Coronary artery (tissue), 2 donors: ENCODE measurements around the gene HOXD12.

Experiments
- DNase-seq: peaks from one replicate; pipeline ENCODE4 v3.0.0-alpha.2; 2017; ENCODE audit warnings: low spot score
- H3K27ac ChIP-seq, 2 donors: fragments of 200-600 bp; sonication (generic); one replicate each; pipeline ENCODE4 v1.5.1; 2016 to 2019
- H3K4me3 ChIP-seq: fragments of 200-600 bp; sonication (generic); 2 replicates; pipeline ENCODE4 v1.5.1; 2016; ENCODE audit warnings: mild to moderate bottlenecking, moderate library complexity
- TF ChIP-seq, protein P1 (sequence below): fragments of 200-600 bp; sonication (generic); IDR thresholded peaks from one replicate; pipeline ENCODE4 v1.5.1; 2019; ENCODE audit warnings: antibody characterized with exemption

The HOXD12 gene

GRCh38 chr2:176095421-176095820, 4.2 kb upstream of the HOXD12 start:
- TF ChIP-seq, protein P1, sequence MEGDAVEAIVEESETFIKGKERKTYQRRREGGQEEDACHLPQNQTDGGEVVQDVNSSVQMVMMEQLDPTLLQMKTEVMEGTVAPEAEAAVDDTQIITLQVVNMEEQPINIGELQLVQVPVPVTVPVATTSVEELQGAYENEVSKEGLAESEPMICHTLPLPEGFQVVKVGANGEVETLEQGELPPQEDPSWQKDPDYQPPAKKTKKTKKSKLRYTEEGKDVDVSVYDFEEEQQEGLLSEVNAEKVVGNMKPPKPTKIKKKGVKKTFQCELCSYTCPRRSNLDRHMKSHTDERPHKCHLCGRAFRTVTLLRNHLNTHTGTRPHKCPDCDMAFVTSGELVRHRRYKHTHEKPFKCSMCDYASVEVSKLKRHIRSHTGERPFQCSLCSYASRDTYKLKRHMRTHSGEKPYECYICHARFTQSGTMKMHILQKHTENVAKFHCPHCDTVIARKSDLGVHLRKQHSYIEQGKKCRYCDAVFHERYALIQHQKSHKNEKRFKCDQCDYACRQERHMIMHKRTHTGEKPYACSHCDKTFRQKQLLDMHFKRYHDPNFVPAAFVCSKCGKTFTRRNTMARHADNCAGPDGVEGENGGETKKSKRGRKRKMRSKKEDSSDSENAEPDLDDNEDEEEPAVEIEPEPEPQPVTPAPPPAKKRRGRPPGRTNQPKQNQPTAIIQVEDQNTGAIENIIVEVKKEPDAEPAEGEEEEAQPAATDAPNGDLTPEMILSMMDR, result no peak
- Histone ChIP-seq H3K27ac (no peak overlapping the region), H3K4me3 (no peak overlapping the region)
- no peak for DNase-seq

DNA sequence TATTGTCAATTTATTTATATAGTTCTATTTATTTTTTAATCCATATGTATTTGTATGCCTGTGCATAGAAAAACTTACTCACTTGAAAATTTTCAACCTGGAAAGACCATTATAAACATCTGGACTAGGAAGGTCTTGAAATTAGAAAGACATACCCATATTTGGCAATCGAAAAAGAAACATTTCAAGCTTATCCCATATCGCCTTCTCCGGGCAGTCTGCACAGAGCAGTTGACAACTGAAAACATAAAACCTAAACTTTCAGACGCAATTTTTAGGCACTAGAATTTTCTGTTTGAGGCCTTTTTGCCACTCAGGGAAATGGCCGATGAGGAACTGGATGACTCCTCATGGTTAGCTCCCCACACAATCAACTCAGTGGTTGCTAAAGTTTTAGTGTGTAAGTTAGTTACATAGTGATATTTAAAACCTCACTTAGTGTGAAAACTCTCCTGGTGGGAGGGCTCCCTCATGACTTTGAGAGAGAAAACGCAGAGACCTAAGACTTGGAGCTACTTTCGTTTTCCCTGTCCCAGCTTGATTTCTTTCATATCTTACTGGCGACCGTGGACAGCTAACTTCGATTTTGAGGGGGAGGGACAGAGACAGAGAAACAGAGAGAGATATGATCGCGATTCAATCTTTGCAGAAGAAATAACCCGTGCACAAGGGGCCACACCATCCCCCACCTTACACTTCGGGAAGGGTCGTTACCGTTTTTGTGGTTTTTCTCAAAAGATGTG, 3.2 kb upstream of the HOXD12 start:
- Histone ChIP-seq H3K4me3 (peak overlapping the region; percentile 67), H3K27ac (no peak overlapping the region)
- no peak for DNase-seq
- TF ChIP-seq, protein P1, result no peak

- TF ChIP-seq, protein P1, result peak; percentile 73
- H3K27ac ChIP-seq, result no peak overlapping the region
- peak overlapping the region; percentile 67 for H3K4me3 ChIP-seq
- no peak for DNase-seq
These were observed 2.4 kb upstream of the HOXD12 start for GRCh38 chr2:176096986-176097819.

GRCh38 chr2:176097820-176098365, 1.7 kb upstream of the HOXD12 start:
- no peak for DNase-seq
- TF ChIP-seq, protein P1, result no peak
- no peak overlapping the region for H3K27ac ChIP-seq
- H3K4me3 ChIP-seq, result peak overlapping the region; percentile 67

DNA sequence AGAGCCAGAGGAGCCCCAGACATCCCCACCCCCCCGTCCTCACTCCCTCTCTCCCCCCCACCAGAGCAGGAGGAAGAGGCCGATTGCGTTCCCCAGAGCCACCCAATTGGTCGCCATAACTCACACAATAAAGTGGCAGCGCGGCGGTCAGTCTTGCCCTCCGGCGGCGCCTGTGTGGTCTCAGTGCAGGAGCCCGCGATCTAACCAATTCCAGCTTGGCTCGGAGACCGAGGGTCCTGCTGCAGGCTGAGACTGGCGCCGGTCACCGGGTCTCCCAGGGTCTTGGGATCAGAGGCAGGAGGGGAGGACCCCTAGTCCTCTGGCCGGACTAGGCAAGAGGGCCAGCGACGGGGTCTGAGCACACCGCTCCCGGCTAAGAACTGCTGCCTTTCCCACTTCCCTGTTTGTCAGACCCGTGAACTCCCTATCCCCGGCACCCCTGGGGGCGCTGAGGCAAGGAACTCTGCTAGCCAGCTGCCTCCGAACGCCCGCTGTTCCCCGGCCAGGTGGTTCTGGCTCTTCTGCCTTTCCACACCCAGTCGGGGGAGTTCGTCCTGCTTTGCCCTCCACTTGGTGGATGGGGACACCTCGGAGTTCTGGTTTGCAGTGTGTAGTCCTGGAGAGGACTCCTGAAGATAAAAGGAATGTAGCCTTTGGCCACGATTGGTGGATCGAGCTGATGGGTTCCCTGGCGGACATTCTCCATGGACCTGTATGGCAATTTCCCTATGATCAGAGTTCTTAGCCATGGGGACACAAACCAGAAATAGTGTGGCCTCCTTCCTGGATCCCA, 1.0 kb upstream of the HOXD12 start:
- H3K4me3 ChIP-seq, result no peak overlapping the region
- no peak for DNase-seq

DNA sequence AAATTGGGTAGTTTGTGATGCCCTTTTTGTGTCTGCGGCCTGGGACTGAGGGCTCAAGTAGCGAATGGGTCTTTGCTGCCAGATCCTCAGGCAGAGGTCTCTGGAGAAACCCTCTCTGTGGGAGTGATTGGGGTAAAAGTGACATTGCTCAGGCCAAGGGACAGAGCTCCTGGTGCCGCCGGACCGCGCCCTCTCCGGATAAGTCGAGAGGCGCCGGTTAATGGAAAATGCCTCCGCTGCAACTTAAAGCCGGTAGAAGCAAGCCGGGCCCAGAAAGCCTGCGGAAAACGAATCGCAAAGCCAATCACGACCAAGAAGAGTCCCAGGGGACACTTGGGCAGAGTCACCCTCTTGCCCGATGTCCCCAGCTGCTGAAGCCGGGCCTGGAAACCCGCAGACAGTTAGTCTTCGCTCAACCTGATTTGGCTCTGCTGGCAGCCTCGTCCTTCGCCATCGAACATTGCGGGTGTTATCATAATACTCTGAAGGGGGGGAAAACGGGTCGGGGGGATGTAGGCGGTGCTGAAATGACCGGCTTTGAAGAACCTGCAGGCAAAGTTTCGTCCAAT, 352 bp upstream of the HOXD12 start:
- DNase-seq, result no peak
- TF ChIP-seq, protein P1, result no peak
- H3K4me3 ChIP-seq, result peak overlapping the region; percentile 25
- H3K27ac ChIP-seq, result no peak overlapping the region

More for the DNA sequence above, 1.0 kb upstream of the HOXD12 start:
- TF ChIP-seq, protein P1, result no peak
- no peak overlapping the region for H3K27ac ChIP-seq
